RWPE2 (cell line): ENCODE measurements around the gene ZNF223.
A peak's percentile ranks its signal among the peaks of the same experiment; 100 is the strongest.

Source experiments
- ATAC-seq: fragments of 200-7000 bp; cut with Tn5 transposase; 3 replicates; pipeline ENCODE4 v1.9.1; 2021; ENCODE audit warnings: low read depth
- DNase-seq: peaks from one replicate; pipeline ENCODE4 v3.0.0-alpha.2; 2020; ENCODE audit warnings: low spot score
- H3K27ac ChIP-seq: fragments of 450-650 bp; 2 replicates; pipeline ENCODE4 v1.5.1; 2017; ENCODE audit warnings: mild to moderate bottlenecking; ENCODE audit not compliant: poor library complexity, severe bottlenecking
- H3K27me3 ChIP-seq: fragments of 250-450 bp; sonication (Bioruptor Pico); 2 replicates; pipeline ENCODE4 v1.5.1; 2021; ENCODE audit warnings: mild to moderate bottlenecking, moderate library complexity; ENCODE audit not compliant: insufficient read depth, poor library complexity, severe bottlenecking
- H3K36me3 ChIP-seq: fragments of 250-450 bp; sonication (Bioruptor Pico); 2 replicates; pipeline ENCODE4 v1.5.1; 2020; ENCODE audit warnings: low read depth, mild to moderate bottlenecking, moderate library complexity
- H3K4me1 ChIP-seq: fragments of 250-450 bp; sonication (Bioruptor Pico); 2 replicates; pipeline ENCODE4 v1.5.1; 2021; ENCODE audit warnings: mild to moderate bottlenecking, moderate library complexity; ENCODE audit not compliant: insufficient read depth, poor library complexity, severe bottlenecking
- H3K4me3 ChIP-seq: fragments of 250-450 bp; sonication (Bioruptor Pico); 2 replicates; pipeline ENCODE4 v1.5.1; 2021; ENCODE audit warnings: mild to moderate bottlenecking, moderate library complexity; ENCODE audit not compliant: severe bottlenecking
- H3K9me3 ChIP-seq: fragments of 250-450 bp; sonication (Bioruptor Pico); 2 replicates; pipeline ENCODE4 v1.5.1; 2021; ENCODE audit warnings: mild to moderate bottlenecking, moderate library complexity; ENCODE audit not compliant: severe bottlenecking
- CTCF ChIP-seq: fragments of 450-650 bp; IDR thresholded peaks from one replicate; pipeline ENCODE4 v1.5.1; 2017; ENCODE audit warnings: mild to moderate bottlenecking, moderate library complexity; ENCODE audit not compliant: poor library complexity, severe bottlenecking

The ZNF223 gene

GRCh38 chr19:44024900-44025216, 27.0 kb upstream of the ZNF223 start:
- no peaks in the 10 kb centered on the region for H3K4me1 ChIP-seq
- peaks cover 18% of the 10 kb centered on the region for H3K36me3 ChIP-seq
- TF ChIP-seq CTCF: no peak
- H3K27me3 ChIP-seq: no peaks in the 10 kb centered on the region
- no peaks in the 10 kb centered on the region for H3K9me3 ChIP-seq
- H3K4me3 ChIP-seq: peak overlapping the region; percentile 70
- H3K27ac ChIP-seq: no peak overlapping the region
- DNase-seq (no peak), ATAC-seq (no peak)

DNA sequence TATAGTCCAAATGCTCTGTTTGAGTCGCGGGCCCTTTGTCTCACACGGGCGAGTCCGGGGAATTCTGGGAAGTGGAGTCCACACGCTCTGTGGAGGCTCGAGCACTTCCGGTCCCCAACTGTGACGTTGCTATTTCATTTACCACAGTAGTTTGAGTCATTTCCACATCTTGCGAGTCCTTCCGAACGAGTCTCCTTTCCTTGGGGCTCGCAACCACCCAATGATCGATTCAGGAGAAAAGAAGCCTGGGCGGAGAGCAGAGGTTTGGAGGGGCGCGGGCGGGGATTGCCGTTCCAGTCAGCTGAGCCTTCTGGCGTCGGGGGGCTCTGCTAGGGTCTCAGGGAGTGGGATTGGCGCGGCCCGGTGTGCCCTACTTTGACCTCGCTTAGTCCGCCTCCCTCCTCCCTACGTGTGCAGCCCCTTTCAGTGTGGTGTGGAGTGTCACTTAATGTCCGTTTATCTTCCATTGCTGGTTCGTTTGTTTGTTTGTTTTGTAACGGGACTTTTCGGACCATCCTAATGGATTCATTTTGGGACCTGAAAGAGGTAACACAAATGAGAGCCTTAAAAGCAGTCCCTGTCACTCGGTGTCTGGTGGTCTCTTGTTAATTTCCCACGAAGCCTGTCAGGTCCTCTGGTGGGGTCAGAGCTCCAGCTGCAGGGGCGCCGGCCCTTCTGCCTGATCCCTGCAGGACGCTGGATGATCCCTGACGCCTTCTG, 26.5 kb upstream of the ZNF223 start, which contains the start of gene ZNF222:
TSS of gene ZNF222 (plus strand) at position 163 of the 720 bp plus-strand sequence. CDS start at position 221, 58 bp downstream.
- no peaks in the 10 kb centered on the region for H3K9me3 ChIP-seq
- peaks cover 24% of the 10 kb centered on the region for H3K36me3 ChIP-seq
- H3K4me3 ChIP-seq: peak within 1 kb of the TSS; percentile 70
- ATAC-seq (peak; percentile 94), DNase-seq (peak; percentile 80)
- H3K4me1 ChIP-seq: no peaks in the 10 kb centered on the region
- no peak within 1 kb of the TSS for H3K27ac ChIP-seq
- no peaks in the 10 kb centered on the region for H3K27me3 ChIP-seq
- no peak for TF ChIP-seq CTCF

- no peak for ATAC-seq
- Histone ChIP-seq H3K27me3 (no peaks in the 10 kb centered on the region), H3K27ac (no peak overlapping the region), H3K9me3 (peaks cover 5% of the 10 kb centered on the region), H3K4me1 (no peaks in the 10 kb centered on the region), H3K4me3 (no peak overlapping the region), H3K36me3 (peaks cover 35% of the 10 kb centered on the region)
- no peak for TF ChIP-seq CTCF
- no peak for DNase-seq
Observed at GRCh38 chr19:44026622-44027021, 25.2 kb upstream of the ZNF223 start.

DNA sequence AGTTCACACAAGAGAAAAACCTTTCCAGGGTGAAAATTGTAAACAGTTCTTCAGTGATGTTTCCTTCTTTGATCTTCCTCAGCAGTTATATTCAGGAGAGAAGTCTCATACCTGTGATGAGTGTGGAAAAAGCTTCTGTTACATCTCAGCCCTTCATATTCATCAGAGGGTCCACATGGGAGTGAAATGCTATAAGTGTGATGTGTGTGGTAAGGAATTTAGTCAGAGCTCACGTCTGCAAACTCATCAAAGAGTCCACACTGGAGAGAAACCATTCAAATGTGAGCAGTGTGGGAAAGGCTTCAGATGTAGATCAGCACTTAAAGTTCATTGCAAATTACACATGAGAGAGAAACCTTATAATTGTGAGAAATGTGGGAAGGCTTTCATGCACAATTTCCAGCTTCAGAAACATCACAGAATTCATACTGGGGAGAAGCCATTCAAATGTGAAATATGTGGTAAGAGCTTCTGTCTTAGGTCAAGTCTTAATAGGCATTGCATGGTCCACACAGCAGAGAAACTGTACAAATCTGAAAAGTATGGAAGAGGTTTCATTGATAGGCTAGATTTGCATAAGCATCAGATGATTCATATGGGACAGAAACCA, 19.7 kb upstream of the ZNF223 start:
- no peaks in the 10 kb centered on the region for H3K4me1 ChIP-seq
- H3K9me3 ChIP-seq: peaks cover 11% of the 10 kb centered on the region
- DNase-seq: no peak
- no peaks in the 10 kb centered on the region for H3K27me3 ChIP-seq
- no peak overlapping the region for H3K27ac ChIP-seq
- peaks cover 44% of the 10 kb centered on the region for H3K36me3 ChIP-seq
- no peak overlapping the region for H3K4me3 ChIP-seq
- TF ChIP-seq CTCF: no peak
- ATAC-seq: no peak

GRCh38 chr19:44042147-44042546, 9.7 kb upstream of the ZNF223 start:
- Histone ChIP-seq H3K36me3 (no peaks in the 10 kb centered on the region), H3K27ac (no peak overlapping the region), H3K4me1 (no peaks in the 10 kb centered on the region), H3K4me3 (no peak overlapping the region), H3K9me3 (peaks cover 4% of the 10 kb centered on the region), H3K27me3 (no peaks in the 10 kb centered on the region)
- ATAC-seq (no peak), DNase-seq (no peak)
- no peak for TF ChIP-seq CTCF
